DMS153 (cell line): ENCODE measurements around the gene XPR1.
"Not testable (repeated sequence)": the region's sequence is repeated elsewhere in the genome, so short reads cannot be mapped to it uniquely, and the experiment has no call there.

ENCODE experiments used
- DNase-seq: peaks from one replicate; lab custom pipeline; 2025; lab: John Stamatoyannopoulos, UW

XPR1 gene

DNA sequence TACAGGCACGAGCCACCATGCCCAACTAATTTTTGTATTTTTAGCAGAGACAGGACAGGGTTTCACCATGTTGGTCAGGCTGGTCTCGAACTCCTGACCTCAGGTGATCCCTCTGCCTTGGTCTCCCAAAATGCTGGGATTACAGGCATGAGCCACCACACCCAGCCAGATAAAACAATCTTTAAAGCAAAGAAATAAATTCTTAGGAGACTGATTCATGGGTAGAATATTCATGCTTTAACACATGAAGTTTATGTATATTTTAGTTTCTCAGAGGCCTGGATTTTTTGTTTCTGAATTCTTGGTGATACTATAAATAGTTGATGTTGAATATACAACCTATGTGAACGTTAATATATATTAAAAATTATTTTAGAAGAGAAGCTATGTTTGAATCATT lies 153.5 kb downstream of the XPR1 start:
- no peak for DNase-seq

DNA sequence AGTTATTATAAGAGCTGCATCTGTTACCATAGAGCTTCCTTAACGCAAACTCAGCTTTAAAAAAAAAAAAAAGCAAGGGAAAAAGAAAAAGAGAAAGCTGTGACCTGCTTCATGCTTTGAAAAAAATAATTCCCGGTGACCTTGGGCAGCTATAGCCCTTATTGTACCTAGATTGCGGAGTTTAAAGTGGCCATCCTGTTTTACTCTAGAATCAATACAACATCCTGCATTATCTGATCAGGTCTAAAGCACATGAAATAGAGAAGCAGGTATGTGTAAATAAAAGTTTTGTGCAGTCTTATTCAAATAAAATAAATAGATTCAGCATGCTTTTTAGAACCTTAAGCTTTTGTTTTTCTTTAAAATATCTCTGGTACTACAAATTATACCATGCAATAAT lies 154.1 kb downstream of the XPR1 start:
- DNase-seq, result no peak

DNA sequence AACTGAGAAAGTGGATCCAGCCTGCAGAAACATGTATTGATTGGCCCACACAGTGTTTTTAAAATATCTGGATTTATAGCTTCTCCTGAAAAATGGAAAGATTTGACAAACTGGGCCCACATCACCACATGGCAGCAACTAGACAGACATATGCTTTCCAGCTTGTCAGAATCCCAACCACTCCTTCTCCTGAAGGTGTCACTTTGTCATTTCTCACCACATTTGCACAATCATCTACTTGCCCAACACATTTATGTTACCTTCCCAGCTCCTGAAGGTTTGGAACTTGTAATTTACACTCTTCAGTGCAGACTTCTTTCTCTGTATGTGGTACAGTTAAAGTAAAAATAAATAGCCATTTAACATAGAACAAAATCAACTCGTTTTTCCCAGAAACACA lies 154.8 kb downstream of the XPR1 start:
- no peak for DNase-seq

DNA sequence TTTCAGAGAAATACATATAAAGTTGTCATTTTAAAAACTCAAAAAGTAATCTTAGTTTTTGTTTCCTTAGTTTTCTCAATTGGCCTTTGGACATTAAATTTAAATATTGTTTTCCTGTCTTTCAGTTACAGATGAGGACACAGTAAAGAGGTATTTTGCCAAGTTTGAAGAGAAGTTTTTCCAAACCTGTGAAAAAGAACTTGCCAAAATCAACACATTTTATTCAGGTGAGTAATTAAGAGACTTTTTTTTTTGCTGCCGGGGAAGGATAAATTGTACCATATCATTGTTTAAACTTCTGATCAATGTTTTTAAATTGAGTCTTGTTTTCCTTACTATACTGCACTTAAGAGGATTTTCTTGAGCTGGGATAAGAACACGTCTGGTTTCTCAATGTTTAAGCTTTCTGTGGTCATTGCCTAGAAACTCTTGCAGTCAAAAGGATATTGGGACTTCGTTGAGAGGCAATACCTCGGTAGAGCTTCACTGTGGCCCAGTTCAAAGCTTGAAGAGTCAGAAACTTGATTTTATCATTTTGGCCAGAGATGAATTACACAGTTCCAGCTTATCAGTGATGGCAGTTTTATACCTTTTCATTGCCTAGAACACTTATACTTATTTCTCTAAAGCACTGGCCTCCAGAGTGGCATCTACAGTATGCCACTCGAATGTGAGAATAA lies 155.9 kb downstream of the XPR1 start:
- no peak for DNase-seq

DNA sequence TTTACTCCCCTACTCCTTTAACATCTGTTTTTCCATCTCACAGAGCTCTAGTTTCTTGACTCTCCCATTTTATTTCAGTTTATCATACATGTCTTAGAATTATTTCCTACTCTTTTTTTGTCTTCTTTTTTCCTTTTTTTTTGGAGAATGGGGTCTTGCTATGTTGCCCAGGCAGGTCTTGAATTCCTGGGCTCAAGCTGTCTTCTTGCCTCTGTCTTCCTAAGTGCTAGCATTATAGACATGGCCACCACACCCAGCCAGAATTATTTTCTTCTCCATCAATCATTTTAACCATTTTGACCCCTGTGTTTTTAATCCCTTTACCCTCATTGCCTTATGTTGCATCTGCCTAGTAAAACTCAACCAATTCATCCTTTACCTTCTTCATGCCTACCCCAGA lies 157.6 kb downstream of the XPR1 start:
- DNase-seq, result no peak

DNA sequence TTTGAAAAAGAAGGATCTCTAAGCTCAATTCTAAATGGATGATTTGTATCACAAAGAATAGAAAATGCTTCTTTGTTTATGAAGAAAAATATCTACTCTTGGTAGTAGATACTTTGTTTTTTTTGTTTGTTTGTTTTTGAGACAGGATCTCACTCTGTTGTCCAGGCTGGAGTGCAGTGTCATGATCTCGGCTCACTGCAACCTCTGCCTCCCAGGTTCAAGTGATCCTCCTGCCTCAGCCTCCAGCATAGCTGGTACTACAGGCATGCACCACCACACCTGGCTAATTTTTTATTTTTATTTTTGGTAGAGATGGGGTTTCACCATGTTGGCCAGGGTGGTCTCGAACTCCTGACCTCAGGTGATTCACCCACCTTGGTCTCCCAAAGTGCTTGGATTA lies 159.3 kb downstream of the XPR1 start:
- not testable (repeated sequence) for DNase-seq

DNA sequence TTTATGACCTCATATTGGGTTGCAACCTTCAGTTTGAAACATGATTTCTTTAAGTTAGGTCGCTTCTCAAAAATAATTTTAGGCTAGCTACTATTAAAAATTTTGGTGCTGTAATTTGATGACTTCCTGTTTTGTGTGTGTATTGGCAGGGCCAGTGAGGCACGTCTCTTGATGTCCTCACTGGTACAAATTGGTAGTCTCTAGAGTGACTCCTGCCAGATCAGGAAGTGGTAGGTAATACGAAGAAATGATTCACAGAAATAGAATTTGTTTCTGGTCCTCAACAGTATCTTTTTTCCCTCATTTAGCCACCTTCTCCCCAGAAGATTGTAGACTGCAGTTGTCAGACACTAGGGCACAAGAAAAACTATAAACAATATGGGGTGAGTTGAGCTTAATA lies 160.0 kb downstream of the XPR1 start:
- peak; percentile 14 for DNase-seq

DNA sequence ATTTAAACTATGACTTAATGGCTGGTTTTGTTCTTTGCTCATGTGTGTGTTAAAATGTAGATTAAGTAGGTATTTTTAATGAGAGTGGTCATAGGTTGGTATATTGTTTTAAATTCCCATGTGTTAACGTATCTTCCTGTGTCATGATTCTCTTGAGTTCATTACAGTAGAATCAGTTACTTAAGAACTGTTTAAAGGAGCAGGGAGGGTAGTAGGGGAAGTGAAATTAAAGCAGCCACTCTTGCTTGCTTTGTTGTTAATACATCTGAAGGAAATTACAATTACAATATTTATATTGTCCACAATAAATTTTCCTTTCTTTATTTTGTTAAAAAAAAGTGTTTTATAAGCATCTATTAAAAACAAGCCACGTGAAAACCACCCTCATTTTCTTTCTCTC lies 161.6 kb downstream of the XPR1 start:
- DNase-seq, result no peak

DNA sequence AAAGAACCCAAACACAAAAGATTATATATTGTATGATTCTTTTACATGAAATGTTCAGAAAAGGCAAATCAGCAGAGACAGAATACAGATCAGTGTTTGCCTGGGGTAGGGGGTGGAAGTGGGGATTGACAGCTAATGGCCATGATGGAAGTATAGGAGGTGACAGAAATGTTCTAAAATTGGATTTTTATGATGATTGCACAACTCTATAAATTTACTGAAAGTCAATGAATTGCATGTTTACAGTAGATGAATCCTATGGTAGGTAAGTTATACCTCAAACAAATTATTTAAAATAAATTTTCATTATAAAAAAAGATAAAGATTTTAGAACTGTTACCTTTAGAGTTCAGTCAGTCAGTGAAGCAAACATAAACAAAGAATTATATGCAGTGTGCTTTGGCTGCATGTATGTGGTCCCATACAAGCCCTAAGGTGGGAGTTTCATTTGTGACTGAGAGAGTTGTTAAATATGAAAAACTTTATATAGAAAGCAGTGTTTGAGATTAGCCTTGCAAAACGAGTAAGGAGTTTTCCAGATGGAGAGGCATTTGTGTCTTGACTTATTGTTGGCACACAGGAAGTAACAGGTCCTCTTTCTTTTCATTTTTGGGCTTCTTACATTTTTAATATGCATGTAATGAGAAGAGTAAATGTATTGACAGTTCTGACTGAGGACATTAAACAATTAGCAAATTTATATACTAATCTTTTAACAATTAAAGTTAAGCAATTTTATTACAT lies 165.2 kb downstream of the XPR1 start:
- DNase-seq, result no peak

DNA sequence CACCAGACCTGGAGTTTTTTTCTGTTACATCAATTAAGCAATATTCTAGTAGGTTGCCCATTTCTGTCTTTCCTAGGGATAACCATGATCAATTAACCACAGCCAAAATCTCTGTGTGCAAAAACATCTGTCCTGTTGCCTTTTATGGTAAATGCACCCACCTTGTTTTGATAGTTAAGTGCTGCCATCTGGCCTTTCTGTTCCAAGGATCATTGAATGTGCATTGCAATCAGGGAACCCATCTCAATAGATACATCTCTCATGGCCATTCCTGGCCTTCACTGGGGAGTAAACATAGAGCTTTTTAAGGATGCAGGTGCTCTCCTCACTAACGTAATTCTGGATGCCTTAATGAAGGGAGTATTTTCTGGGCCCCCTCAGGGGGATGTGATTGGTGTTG lies 169.1 kb downstream of the XPR1 start:
- peak; percentile 56 for DNase-seq

DNA sequence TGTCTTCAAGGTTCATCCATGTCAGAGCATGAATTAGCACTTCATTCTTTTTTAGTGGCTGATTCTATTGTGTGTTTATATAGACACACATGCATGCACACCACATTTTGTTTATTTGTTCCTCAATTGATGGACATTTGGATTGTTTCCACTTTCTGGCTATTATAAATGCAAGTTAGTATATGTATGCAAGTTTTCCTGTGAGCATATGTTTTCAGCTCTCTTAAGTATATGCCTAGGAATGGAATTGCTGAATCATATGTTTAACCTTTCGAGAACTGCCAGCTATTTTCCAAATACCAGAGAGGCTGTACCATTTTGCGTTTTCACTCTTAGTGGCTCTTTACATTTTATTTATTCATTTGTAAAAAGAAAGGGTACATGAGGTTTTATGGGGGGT lies 171.0 kb downstream of the XPR1 start:
- no peak for DNase-seq

DNA sequence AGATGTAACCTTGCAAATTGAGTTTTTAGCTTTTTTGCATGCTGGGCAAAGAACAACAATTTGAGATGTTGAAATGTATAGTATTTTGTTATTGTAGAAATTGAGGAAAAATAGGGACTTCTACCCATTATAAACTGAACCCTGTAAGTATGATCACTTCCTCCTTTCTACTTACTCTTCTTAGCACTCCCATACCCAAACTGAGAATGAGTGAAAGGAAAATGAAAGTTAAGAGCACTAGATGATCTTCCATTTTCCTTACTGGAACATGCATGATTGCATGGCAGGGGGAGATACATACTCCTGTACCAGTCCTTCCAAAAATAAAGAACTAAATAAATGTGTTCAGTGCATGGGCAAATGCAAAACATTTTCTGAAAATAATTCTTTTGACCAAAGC lies 173.5 kb downstream of the XPR1 start:
- no peak for DNase-seq

DNA sequence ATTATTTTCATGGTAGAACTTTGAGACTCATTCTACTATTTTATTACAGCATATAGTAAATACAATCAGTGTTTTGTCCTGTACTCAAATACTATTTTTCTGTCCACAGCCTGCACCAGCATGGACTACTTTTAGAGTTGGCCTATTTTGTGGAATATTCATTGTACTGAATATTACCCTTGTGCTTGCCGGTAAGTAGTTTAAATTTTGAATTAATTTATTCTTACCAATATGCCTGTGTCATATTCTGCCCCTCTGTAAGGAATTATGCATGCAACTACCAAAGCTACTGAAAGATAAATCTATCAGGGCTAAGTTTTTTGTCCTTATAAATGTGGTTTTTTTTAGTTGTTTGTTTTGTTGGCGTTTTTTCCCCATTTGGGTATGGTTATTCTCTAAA lies 179.5 kb downstream of the XPR1 start:
- no peak for DNase-seq

DNA sequence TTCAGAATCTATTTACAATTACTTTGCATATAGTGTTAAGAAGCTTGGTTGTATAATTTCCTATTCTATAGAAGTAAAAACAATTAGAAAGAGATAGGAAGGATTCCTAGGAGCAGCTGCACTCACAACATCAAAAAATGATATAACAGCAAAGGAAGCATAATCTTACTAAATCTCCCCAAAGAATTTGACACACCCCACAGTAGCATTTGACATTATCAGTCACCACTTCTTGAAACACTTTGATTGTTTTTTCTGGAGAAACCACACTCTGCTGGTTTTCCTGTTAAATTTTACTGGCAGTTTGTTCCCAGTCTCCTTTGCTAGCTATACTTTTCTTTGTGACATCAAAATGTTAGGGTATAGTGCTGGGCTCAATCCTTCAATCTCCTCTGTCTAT lies 180.1 kb downstream of the XPR1 start:
- DNase-seq, result no peak

DNA sequence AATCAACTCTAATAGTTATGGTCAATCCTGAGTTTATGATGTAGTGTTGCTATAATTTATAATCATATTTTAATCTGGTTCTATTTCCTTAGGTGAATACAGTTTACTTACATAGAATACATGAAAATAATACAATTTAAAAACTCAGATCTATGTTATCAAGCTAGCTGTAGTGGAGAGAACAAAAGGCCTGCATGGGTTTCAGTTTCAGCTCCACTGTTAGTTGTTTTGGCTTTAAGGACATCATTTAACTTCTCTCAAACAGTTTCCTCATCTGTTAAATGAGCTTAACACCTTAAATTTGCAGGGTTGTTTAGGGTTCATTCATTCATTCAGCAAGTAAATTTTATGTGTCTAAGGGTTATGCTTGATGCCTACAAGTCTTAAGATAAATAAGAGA lies 182.4 kb downstream of the XPR1 start:
- DNase-seq, result no peak

DNA sequence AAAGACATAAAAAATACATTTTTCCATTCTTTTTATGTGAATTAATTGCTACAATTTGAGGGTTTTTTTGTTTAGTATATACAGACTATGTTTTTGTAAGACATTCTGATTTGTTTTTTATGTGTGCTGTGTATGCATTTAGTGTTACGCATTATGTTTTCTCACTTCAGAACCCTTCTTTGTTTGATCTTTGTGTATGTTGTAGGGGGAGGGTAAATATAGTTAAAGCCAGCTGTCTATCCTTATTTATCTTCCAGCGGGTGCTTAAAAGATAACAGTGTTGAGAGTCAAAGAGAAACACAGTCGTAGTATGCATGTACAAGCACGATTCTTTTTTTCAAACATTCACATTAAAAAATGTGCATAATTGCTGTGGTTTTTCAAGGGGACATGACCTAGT lies 183.4 kb downstream of the XPR1 start:
- peak; percentile 69 for DNase-seq

DNA sequence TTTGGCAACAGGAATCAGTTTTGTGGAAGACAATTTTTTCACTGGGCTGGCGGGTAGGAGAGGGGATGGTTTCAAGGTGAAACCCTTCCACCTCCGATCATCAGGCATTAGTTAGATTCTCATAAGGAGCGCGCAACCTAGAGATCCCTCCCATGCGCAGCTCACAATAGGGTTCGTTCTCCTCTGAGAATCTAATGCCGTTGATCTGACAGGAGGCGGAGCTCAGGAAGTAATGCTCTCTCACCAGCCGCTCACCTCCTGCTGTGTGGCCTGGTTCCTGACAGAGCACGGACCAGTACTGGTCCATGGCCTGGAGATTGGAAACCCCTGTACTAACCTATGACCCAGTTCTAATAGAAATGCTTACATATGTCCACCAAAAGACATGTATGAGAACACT lies 184.3 kb downstream of the XPR1 start:
- no peak for DNase-seq

DNA sequence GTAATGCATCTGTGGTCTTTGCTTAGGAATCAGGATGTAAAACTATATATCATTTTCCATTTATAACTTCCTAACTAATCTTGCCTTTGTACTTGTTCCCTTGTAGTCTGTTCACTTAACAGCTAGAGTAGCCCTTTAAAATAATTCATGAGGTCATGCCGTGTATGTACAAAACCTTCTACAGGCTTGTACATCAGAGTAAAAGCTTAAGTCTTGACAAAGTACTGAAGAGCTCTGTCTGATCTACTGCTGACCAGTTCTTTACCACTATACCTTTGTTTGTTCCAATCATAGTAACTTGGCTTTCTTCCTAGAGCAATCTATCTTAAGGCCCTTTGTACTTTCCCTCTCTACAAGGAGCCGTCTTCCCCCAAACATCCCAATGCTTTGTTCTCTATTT lies 190.1 kb downstream of the XPR1 start:
- DNase-seq, result no peak

DNA sequence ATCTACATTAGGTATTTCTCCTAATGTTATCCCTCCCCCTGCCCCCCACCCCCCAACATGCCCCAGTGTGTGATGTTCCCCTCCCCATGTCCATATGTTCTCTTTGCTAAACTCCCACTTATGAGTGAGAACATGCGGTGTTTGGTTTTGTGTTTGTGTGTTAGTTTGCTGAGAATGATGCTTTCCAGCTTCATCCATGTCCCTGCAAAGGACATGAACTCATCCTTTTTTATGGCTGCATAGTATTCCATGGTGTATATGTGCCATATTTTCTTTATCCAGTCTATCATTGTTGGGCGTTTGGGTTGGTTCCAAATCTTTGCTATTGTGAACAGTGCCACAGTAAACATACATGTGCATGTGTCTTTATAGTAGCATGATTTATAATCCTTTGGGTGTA lies 199.7 kb downstream of the XPR1 start:
- not testable (repeated sequence) for DNase-seq

DNA sequence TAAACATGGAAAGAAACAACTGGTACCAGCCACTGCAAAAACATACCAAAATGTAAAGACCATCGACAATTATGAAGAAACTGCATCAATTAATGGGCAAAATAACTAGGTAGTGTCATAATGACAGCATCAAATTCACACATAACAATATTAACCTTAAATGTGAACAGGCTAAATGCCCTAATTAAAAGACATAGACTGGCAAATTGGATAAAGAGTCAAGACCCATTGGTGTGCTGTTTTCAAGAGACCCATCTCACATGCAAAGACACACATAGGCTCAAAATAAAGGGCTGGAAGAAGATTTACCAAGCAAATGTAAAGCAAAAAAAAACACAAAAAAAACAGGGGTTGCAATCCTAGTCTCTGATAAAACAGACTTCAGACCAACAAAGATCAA lies 201.4 kb downstream of the XPR1 start:
- not testable (repeated sequence) for DNase-seq

DNA sequence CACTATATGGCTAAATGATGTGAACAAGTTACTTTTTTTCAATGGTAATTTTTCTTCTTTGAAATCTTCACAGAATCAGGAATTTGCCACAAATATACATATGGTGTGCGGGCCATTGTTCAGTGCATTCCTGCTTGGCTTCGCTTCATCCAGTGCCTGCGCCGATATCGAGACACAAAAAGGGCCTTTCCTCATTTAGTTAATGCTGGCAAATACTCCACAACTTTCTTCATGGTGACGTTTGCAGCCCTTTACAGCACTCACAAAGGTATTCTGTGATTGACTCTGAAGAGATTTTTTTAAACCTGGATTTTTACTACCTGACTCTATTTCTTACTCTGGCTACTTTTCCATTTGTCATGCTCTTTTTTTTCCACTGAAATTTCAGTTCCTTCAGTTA lies 204.6 kb downstream of the XPR1 start:
- DNase-seq, result no peak

DNA sequence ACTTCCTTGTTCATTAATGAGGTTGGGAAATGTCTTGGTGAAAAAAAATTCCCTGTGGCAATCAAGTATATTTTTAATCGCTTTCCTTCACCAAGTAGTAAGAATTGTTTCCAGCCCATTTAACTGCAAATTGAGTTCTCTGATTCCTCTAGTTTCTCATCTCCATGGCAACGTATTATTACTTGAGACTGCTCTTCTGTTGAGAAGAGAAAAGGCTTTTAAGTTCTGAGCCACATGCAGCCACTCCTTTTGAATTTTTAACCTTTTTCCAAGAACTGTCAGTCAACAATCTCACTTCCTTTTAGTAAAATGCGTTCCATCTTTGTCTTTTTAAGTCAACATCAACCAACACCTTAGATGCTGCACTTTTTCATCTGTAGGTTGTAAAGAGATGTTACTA lies 205.2 kb downstream of the XPR1 start:
- no peak for DNase-seq

DNA sequence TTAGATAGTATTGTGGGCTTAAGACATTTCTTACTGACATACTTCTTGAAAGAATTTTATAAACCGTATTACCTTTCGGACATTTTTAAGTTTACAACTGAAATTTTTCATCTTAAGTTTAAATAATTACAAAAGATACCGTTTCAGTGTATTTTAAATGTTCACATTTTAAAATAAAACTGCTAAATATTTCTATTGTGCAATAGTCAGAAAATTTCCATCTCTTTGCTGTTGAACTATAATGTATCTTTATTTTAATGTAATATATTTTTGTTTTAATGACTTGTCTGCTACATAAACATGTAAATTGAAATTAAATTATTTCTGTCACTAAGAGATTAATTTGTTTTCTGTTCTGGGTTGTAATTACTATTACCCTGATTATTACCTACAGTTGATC lies 206.7 kb downstream of the XPR1 start:
- DNase-seq, result no peak

DNA sequence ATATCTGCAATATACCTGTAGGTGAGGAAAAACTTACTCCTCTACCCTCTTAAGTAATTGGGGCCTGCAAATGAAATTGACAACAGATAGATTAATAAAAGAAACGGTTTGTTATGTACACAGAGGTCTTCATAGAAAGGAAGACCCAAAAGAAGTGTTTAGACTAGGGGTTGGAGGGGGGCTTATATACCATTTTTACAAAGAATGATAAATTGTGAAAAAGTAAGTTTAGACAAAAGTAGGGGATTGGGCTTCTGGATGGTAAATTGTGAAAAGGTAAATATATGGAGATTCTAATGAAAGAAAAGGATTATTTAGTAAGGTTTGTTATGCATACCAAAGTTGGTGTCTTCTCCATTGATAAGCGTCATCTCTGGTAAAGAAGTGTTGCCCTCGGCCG lies 207.7 kb downstream of the XPR1 start:
- no peak for DNase-seq
